ENCODE measurements around the gene EPN1.
A peak's percentile ranks its signal among the peaks of the same experiment; 100 is the strongest.

The EPN1 gene

GRCh38 chr19:55646889-55647731 lies 27.9 kb upstream of the EPN1 start:
- H3K4me3 ChIP-seq (ENCODE audit: insufficient read depth, low read depth, low read length) = peak overlapping the region; percentile 88
- 56 to 57% methylated on average over 14 of the region's 14 CpGs for WGBS, 2 experiments
- peak overlapping the region; percentile 13 for H3K27ac ChIP-seq (ENCODE audit: insufficient read depth, low read depth, low read length, poor library complexity, severe bottlenecking)
- H3K36me3 ChIP-seq (ENCODE audit: control insufficient read depth, insufficient read depth, low read length) = peaks cover 17% of the 10 kb centered on the region
- H3K9me3 ChIP-seq (ENCODE audit: control insufficient read depth, low read length) = no peaks in the 10 kb centered on the region
- H3K27me3 ChIP-seq (ENCODE audit: control insufficient read depth, insufficient read depth, low read length, poor library complexity, severe bottlenecking) = no peaks in the 10 kb centered on the region
- peaks cover 29% of the 10 kb centered on the region for H3K4me1 ChIP-seq (ENCODE audit: control insufficient read depth, insufficient read depth, low read length)

- Histone ChIP-seq H3K4me1 (ENCODE audit: control insufficient read depth, insufficient read depth, low read length) (peaks cover 25% of the 10 kb centered on the region), H3K27ac (ENCODE audit: insufficient read depth, low read depth, low read length, poor library complexity, severe bottlenecking) (peak within 1 kb of the TSS; percentile 13), H3K4me3 (ENCODE audit: insufficient read depth, low read depth, low read length) (peak within 1 kb of the TSS; percentile 88), H3K27me3 (ENCODE audit: control insufficient read depth, insufficient read depth, low read length, poor library complexity, severe bottlenecking) (no peaks in the 10 kb centered on the region), H3K36me3 (ENCODE audit: control insufficient read depth, insufficient read depth, low read length) (peaks cover 17% of the 10 kb centered on the region), H3K9me3 (ENCODE audit: control insufficient read depth, low read length) (no peaks in the 10 kb centered on the region)
- WGBS, 2 experiments = 1% methylated on average over 87 of the region's 87 CpGs
Observed at GRCh38 chr19:55647732-55648584, 27.1 kb upstream of the EPN1 start, which contains the start of gene CCDC106. TSS of gene CCDC106 (plus strand) at chr19:55648212. CDS start at chr19:55649047, 835 bp downstream.

- Histone ChIP-seq H3K4me1 (ENCODE audit: control insufficient read depth, insufficient read depth, low read length) (peaks cover 22% of the 10 kb centered on the region), H3K9me3 (ENCODE audit: control insufficient read depth, low read length) (no peaks in the 10 kb centered on the region), H3K36me3 (ENCODE audit: control insufficient read depth, insufficient read depth, low read length) (peaks cover 17% of the 10 kb centered on the region), H3K4me3 (ENCODE audit: insufficient read depth, low read depth, low read length) (peak overlapping the region; percentile 88), H3K27ac (ENCODE audit: insufficient read depth, low read depth, low read length, poor library complexity, severe bottlenecking) (no peak overlapping the region), H3K27me3 (ENCODE audit: control insufficient read depth, insufficient read depth, low read length, poor library complexity, severe bottlenecking) (no peaks in the 10 kb centered on the region)
- WGBS, 2 experiments = 60 to 62% methylated on average over 25 of the region's 25 CpGs
Observed at GRCh38 chr19:55648585-55649267, 26.3 kb upstream of the EPN1 start.

GRCh38 chr19:55649268-55650125 lies 25.5 kb upstream of the EPN1 start:
- Histone ChIP-seq H3K4me1 (ENCODE audit: control insufficient read depth, insufficient read depth, low read length) (peaks cover 17% of the 10 kb centered on the region), H3K9me3 (ENCODE audit: control insufficient read depth, low read length) (no peaks in the 10 kb centered on the region), H3K27me3 (ENCODE audit: control insufficient read depth, insufficient read depth, low read length, poor library complexity, severe bottlenecking) (no peaks in the 10 kb centered on the region), H3K4me3 (ENCODE audit: insufficient read depth, low read depth, low read length) (peak overlapping the region; percentile 88), H3K36me3 (ENCODE audit: control insufficient read depth, insufficient read depth, low read length) (peaks cover 15% of the 10 kb centered on the region), H3K27ac (ENCODE audit: insufficient read depth, low read depth, low read length, poor library complexity, severe bottlenecking) (no peak overlapping the region)
- WGBS, 2 experiments = 93 to 94% methylated on average over 17 of the region's 17 CpGs

GRCh38 chr19:55650126-55650557 lies 24.9 kb upstream of the EPN1 start:
- Histone ChIP-seq H3K9me3 (ENCODE audit: control insufficient read depth, low read length) (no peaks in the 10 kb centered on the region), H3K27me3 (ENCODE audit: control insufficient read depth, insufficient read depth, low read length, poor library complexity, severe bottlenecking) (no peaks in the 10 kb centered on the region), H3K4me1 (ENCODE audit: control insufficient read depth, insufficient read depth, low read length) (peaks cover 13% of the 10 kb centered on the region), H3K27ac (ENCODE audit: insufficient read depth, low read depth, low read length, poor library complexity, severe bottlenecking) (no peak overlapping the region), H3K36me3 (ENCODE audit: control insufficient read depth, insufficient read depth, low read length) (peaks cover 9% of the 10 kb centered on the region), H3K4me3 (ENCODE audit: insufficient read depth, low read depth, low read length) (no peak overlapping the region)
- WGBS, 2 experiments = 90 to 97% methylated on average over 4 of the region's 4 CpGs

GRCh38 chr19:55650602-55651230 lies 24.3 kb upstream of the EPN1 start:
- no peak overlapping the region for H3K27ac ChIP-seq (ENCODE audit: insufficient read depth, low read depth, low read length, poor library complexity, severe bottlenecking)
- 92 to 95% methylated on average over 17 of the region's 17 CpGs for WGBS, 2 experiments
- H3K27me3 ChIP-seq (ENCODE audit: control insufficient read depth, insufficient read depth, low read length, poor library complexity, severe bottlenecking) = no peaks in the 10 kb centered on the region
- H3K4me3 ChIP-seq (ENCODE audit: insufficient read depth, low read depth, low read length) = no peak overlapping the region
- H3K4me1 ChIP-seq (ENCODE audit: control insufficient read depth, insufficient read depth, low read length) = peaks cover 13% of the 10 kb centered on the region
- H3K36me3 ChIP-seq (ENCODE audit: control insufficient read depth, insufficient read depth, low read length) = peaks cover 3% of the 10 kb centered on the region
- no peaks in the 10 kb centered on the region for H3K9me3 ChIP-seq (ENCODE audit: control insufficient read depth, low read length)

GRCh38 chr19:55651236-55651635 lies 23.8 kb upstream of the EPN1 start:
- H3K27ac ChIP-seq (ENCODE audit: insufficient read depth, low read depth, low read length, poor library complexity, severe bottlenecking) = no peak overlapping the region
- H3K27me3 ChIP-seq (ENCODE audit: control insufficient read depth, insufficient read depth, low read length, poor library complexity, severe bottlenecking) = no peaks in the 10 kb centered on the region
- peaks cover 3% of the 10 kb centered on the region for H3K36me3 ChIP-seq (ENCODE audit: control insufficient read depth, insufficient read depth, low read length)
- 84 to 85% methylated on average over 18 of the region's 18 CpGs for WGBS, 2 experiments
- H3K4me3 ChIP-seq (ENCODE audit: insufficient read depth, low read depth, low read length) = no peak overlapping the region
- H3K4me1 ChIP-seq (ENCODE audit: control insufficient read depth, insufficient read depth, low read length) = peaks cover 13% of the 10 kb centered on the region
- H3K9me3 ChIP-seq (ENCODE audit: control insufficient read depth, low read length) = no peaks in the 10 kb centered on the region

- Histone ChIP-seq H3K27ac (ENCODE audit: insufficient read depth, low read depth, low read length, poor library complexity, severe bottlenecking) (no peak overlapping the region), H3K9me3 (ENCODE audit: control insufficient read depth, low read length) (no peaks in the 10 kb centered on the region), H3K36me3 (ENCODE audit: control insufficient read depth, insufficient read depth, low read length) (peaks cover 3% of the 10 kb centered on the region), H3K4me3 (ENCODE audit: insufficient read depth, low read depth, low read length) (no peak overlapping the region), H3K4me1 (ENCODE audit: control insufficient read depth, insufficient read depth, low read length) (peaks cover 14% of the 10 kb centered on the region), H3K27me3 (ENCODE audit: control insufficient read depth, insufficient read depth, low read length, poor library complexity, severe bottlenecking) (no peaks in the 10 kb centered on the region)
- WGBS, 2 experiments = 79 to 82% methylated on average over 71 of the region's 71 CpGs
Observed at GRCh38 chr19:55652311-55653128, 22.5 kb upstream of the EPN1 start.
